Measurements from ENCODE around the gene REEP1.
A peak's percentile ranks its signal among the peaks of the same experiment; 100 is the strongest.
"Not testable (repeated sequence)": the region's sequence is repeated elsewhere in the genome, so short reads cannot be mapped to it uniquely, and the experiment has no call there.

REEP1 gene

GRCh38 chr2:86223140-86223926, 114.1 kb downstream of the REEP1 start:
- peak; percentile 61 for DNase-seq

- DNase-seq = peak; percentile 32
Observed at GRCh38 chr2:86221066-86221684, 116.3 kb downstream of the REEP1 start.

GRCh38 chr2:86219896-86220295, 117.5 kb downstream of the REEP1 start:
- DNase-seq = no peak

- DNase-seq = no peak
Observed at GRCh38 chr2:86218124-86218523, 119.3 kb downstream of the REEP1 start.

- DNase-seq = no peak
Observed at GRCh38 chr2:86216575-86217555, 120.6 kb downstream of the REEP1 start.

- no peak for DNase-seq
Observed at GRCh38 chr2:86214503-86214832, 123.0 kb downstream of the REEP1 start.

- DNase-seq = no peak
Observed at GRCh38 chr2:86213699-86214502, 123.5 kb downstream of the REEP1 start.

GRCh38 chr2:86213056-86213455, 124.4 kb downstream of the REEP1 start:
- no peak for DNase-seq

- no peak for DNase-seq
Observed at GRCh38 chr2:86211796-86212188, 125.6 kb downstream of the REEP1 start.

- no peak for DNase-seq
Observed at GRCh38 chr2:86211033-86211795, 126.2 kb downstream of the REEP1 start.

- DNase-seq = no peak
Observed at GRCh38 chr2:86204458-86204857, 133.0 kb downstream of the REEP1 start.

- no peak for DNase-seq
Observed at GRCh38 chr2:86203614-86204013, 133.8 kb downstream of the REEP1 start.

- no peak for DNase-seq
Observed at GRCh38 chr2:86202702-86203101, 134.7 kb downstream of the REEP1 start.

GRCh38 chr2:86202336-86202692, 135.1 kb downstream of the REEP1 start:
- no peak for DNase-seq

GRCh38 chr2:86201671-86202335, 135.6 kb downstream of the REEP1 start:
- DNase-seq = no peak

GRCh38 chr2:86200564-86200963, 136.9 kb downstream of the REEP1 start:
- DNase-seq = not testable (repeated sequence)

GRCh38 chr2:86199834-86200177, 137.6 kb downstream of the REEP1 start:
- DNase-seq = no peak

- DNase-seq = no peak
Observed at GRCh38 chr2:86195808-86196387, 141.5 kb downstream of the REEP1 start.

- DNase-seq = peak; percentile 93
Observed at GRCh38 chr2:86195055-86195807, 142.2 kb downstream of the REEP1 start, which contains the start of gene IMMT. Gene IMMT, minus strand, starts transcription at chr2:86195462. Its CDS starts 80 bp downstream, at chr2:86195382.

GRCh38 chr2:86194751-86195054, 142.7 kb downstream of the REEP1 start:
- no peak for DNase-seq
